ENCODE results near the gene USP33.
"Not testable (repeated sequence)": the region's sequence is repeated elsewhere in the genome, so short reads cannot be mapped to it uniquely, and the experiment has no call there.

- not testable (repeated sequence) for TF ChIP-seq CTCF, POLR2A (IDR thresholded peaks at IDR 0.05)
Observed at GRCh38 chr1:77699673-77700072, 60.0 kb downstream of the USP33 start.
